H1 (cell line): Measurements from ENCODE around the gene KTI12. TPM values are rescaled to one million over a fixed set of nuclear protein-coding genes. Genes with fewer than 3 reads are reported as not detected.
A peak's percentile ranks its signal among the peaks of the same experiment; 100 is the strongest.

ENCODE experiments used
- ATF3 ChIP-seq: IDR thresholded peaks from 2 replicates; pipeline ENCODE4 v1.6.1; 2011; ENCODE audit warnings: low read depth, mild to moderate bottlenecking, low read length; ENCODE audit not compliant: insufficient read depth
- BCL11A ChIP-seq, 2 experiments: IDR thresholded peaks; one replicate each; pipeline ENCODE4 v1.6.1; 2011; ENCODE audit warnings: low read depth in 2 of 2, low read length in 2 of 2, mild to moderate bottlenecking in 2 of 2
- CBX8 ChIP-seq: fragments of 300-800, 300-1000 bp; sonication (generic); IDR thresholded peaks from 2 replicates; pipeline ENCODE4 v1.7.1; 2016; ENCODE audit warnings: low read depth, low read length, borderline replicate concordance
- E2F6 ChIP-seq: IDR thresholded peaks from 2 replicates; pipeline ENCODE4 v1.6.1; 2012; ENCODE audit warnings: inconsistent platforms
- EP300 ChIP-seq, 2 experiments: IDR thresholded peaks; 1 replicate in 1 of 2; 2 replicates in 1 of 2; pipeline ENCODE4 v1.6.1; 2011 to 2012; ENCODE audit warnings: low read depth in 2 of 2, low read length in 2 of 2, mild to moderate bottlenecking in 2 of 2, borderline replicate concordance in 1 of 2, inconsistent platforms in 1 of 2, moderate library complexity in 1 of 2
- GABPA ChIP-seq: IDR thresholded peaks from 2 replicates; pipeline ENCODE4 v1.6.1; 2011; ENCODE audit warnings: mild to moderate bottlenecking, low read length, moderate library complexity, borderline replicate concordance; ENCODE audit not compliant: insufficient read depth
- GTF2F1 ChIP-seq: IDR thresholded peaks from 2 replicates; pipeline ENCODE4 v1.6.1; 2012; ENCODE audit warnings: low read depth, low read length, improper control_type of control experiment, borderline replicate concordance
- HDAC2 ChIP-seq, 2 experiments: fragments of 300-600 bp in 1 of 2; sonication (generic) in 1 of 2; IDR thresholded peaks; 2 replicates each; pipeline ENCODE4 v1.6.1; 2011 to 2012; ENCODE audit warnings: low read depth in 2 of 2, low read length in 2 of 2, mild to moderate bottlenecking in 2 of 2, moderate library complexity in 2 of 2, borderline replicate concordance in 1 of 2, inconsistent platforms in 1 of 2
- KDM4A ChIP-seq: IDR thresholded peaks from one replicate; pipeline ENCODE4 v1.7.1; 2012; ENCODE audit warnings: low read depth, mild to moderate bottlenecking, moderate library complexity, low read length, inconsistent platforms; ENCODE audit not compliant: severe bottlenecking
- MAX ChIP-seq: IDR thresholded peaks from 2 replicates; pipeline ENCODE4 v1.6.1; 2012; ENCODE audit warnings: inconsistent platforms
- PHF8 ChIP-seq: fragments of 200-600 bp; sonication (generic); conservative IDR thresholded peaks from 2 replicates; pipeline ENCODE4 v1.7.1; 2012; ENCODE audit warnings: low read depth, mild to moderate bottlenecking, inconsistent platforms, low read length, moderate library complexity
- POLR2A ChIP-seq, 2 experiments: IDR thresholded peaks; 1 replicate in 1 of 2; 2 replicates in 1 of 2; pipeline ENCODE4 v1.6.1; 2011; ENCODE audit warnings: low read depth in 2 of 2, low read length in 2 of 2, mild to moderate bottlenecking in 2 of 2; ENCODE audit errors: control extremely low read depth in 1 of 2
- POLR2AphosphoS5 ChIP-seq: IDR thresholded peaks from 2 replicates; pipeline ENCODE4 v1.6.1; 2011; ENCODE audit warnings: low read depth, low read length
- RBBP5 ChIP-seq: IDR thresholded peaks from 2 replicates; pipeline ENCODE4 v1.7.1; 2012; ENCODE audit warnings: low read depth, mild to moderate bottlenecking, inconsistent platforms, low read length, moderate library complexity, borderline replicate concordance
- SIN3A ChIP-seq, 2 experiments: IDR thresholded peaks in 1 of 2; conservative IDR thresholded peaks in 1 of 2; 2 replicates each; pipeline ENCODE4 v1.6.1; 2011 to 2012; ENCODE audit warnings: low read length in 2 of 2, improper control_type of control experiment in 1 of 2, low read depth in 1 of 2, mild to moderate bottlenecking in 1 of 2
- SRF ChIP-seq: IDR thresholded peaks from 2 replicates; pipeline ENCODE4 v1.6.1; 2011; ENCODE audit warnings: mild to moderate bottlenecking, low read depth, low read length, moderate library complexity
- TAF1 ChIP-seq: IDR thresholded peaks from 2 replicates; pipeline ENCODE4 v1.6.1; 2011; ENCODE audit warnings: mild to moderate bottlenecking, low read depth, low read length
- TBP ChIP-seq: IDR thresholded peaks from 2 replicates; pipeline ENCODE4 v1.6.1; 2011; ENCODE audit warnings: low read depth, low read length, improper control_type of control experiment
- TCF12 ChIP-seq: IDR thresholded peaks from 2 replicates; pipeline ENCODE4 v1.6.1; 2011; ENCODE audit warnings: low read depth, mild to moderate bottlenecking, low read length
- YY1 ChIP-seq: IDR thresholded peaks from 2 replicates; pipeline ENCODE4 v1.6.1; 2011; ENCODE audit warnings: low read depth, mild to moderate bottlenecking, low read length
- ZNF274 ChIP-seq: IDR thresholded peaks from 2 replicates; pipeline ENCODE4 v1.7.0; 2012; ENCODE audit warnings: low read length, borderline replicate concordance; ENCODE audit errors: extremely low read depth
- polyA plus RNA-seq, 7 experiments: library from polyadenylated mRNA; depleted of rRNA in 3 of 7; stranded (reverse) in 5 of 7; unstranded in 2 of 7; fragments of >200 nt in 5 of 7; fragments of 200-250 nt in 2 of 7; gene quantifications; 1 replicate in 5 of 7; 2 replicates in 1 of 7; 4 replicates in 1 of 7; pipeline versions ENCODE4 v1.2.1 to v1.2.3, GENCODE V29; 2011 to 2013; ENCODE audit warnings: missing spikeins in 2 of 7, mixed read lengths in 2 of 7
- total RNA-seq: library from RNA; stranded (reverse); fragmentation: NEBNext Ultra II Directional; extraction: Animal tissue kit (Norgen Biotek cat#: 25700); gene quantifications from 2 replicates; pipeline ENCODE4 v1.2.1, GENCODE V29; 2021

Gene KTI12
- total and polyA plus RNA-seq, 2 of the 8 experiments (the other 6 are each of a cell fraction or from before 2014, with no cell fraction given) = 7.5 to 16.2 TPM

- peak; percentile 90 to 91; a peak in 2 of 4 replicates for TF ChIP-seq SIN3A (conservative IDR thresholded peaks at IDR 0.05 in 1 of 2, IDR thresholded peaks at IDR 0.05 in 1 of 2; ENCODE audit: low read depth in 1 of 2, low read length in 2 of 2)
- TF ChIP-seq PHF8 = peak; percentile 77
- TF ChIP-seq GABPA = peak; percentile 88; the same call in 1 of the 2 replicates
- TF ChIP-seq RBBP5 = peak; percentile 97
- no peak for TF ChIP-seq SRF
- peak; percentile 59 to 89 for TF ChIP-seq POLR2A (IDR thresholded peaks at IDR 0.05; ENCODE audit: control extremely low read depth in 1 of 2, low read depth in 2 of 2, low read length in 2 of 2)
- no peak for TF ChIP-seq EP300 (IDR thresholded peaks at IDR 0.05; ENCODE audit: borderline replicate concordance in 1 of 2, low read depth in 2 of 2, low read length in 2 of 2)
- peak; percentile 41 for TF ChIP-seq TAF1
- TF ChIP-seq BCL11A (IDR thresholded peaks at IDR 0.05; ENCODE audit: low read depth in 2 of 2, low read length in 2 of 2) = no peak
- no peak for TF ChIP-seq CBX8
- TF ChIP-seq MAX = peak; percentile 72
- TF ChIP-seq YY1 = peak; percentile 87
- TF ChIP-seq TBP = peak; percentile 32; the same call in 1 of the 2 replicates
- peak; percentile 90 for TF ChIP-seq KDM4A
- no peak for TF ChIP-seq TCF12
- peak; percentile 93 for TF ChIP-seq POLR2AphosphoS5
- TF ChIP-seq GTF2F1 = no peak; the same call in 1 of the 2 replicates
- no peak for TF ChIP-seq ATF3
- TF ChIP-seq ZNF274 = no peak
- TF ChIP-seq HDAC2 (IDR thresholded peaks at IDR 0.05; ENCODE audit: borderline replicate concordance in 1 of 2, low read depth in 2 of 2, low read length in 2 of 2) = peak in 1 of 2 experiments; percentile 92; a peak in 2 of 4 replicates
- no peak for TF ChIP-seq E2F6
These were observed at the start of gene KTI12 (continued) for GRCh38 chr1:52033190-52034049.
